C4-2B (cell line): Measurements from ENCODE around the gene ACOT7.

ENCODE experiments used
- ZFX ChIP-seq: fragments of 450-650 bp; IDR thresholded peaks from 2 replicates; pipeline ENCODE4 v1.6.1; 2017
- TF ChIP-seq, protein P1 (sequence below): fragments of 450-650 bp; conservative IDR thresholded peaks from 2 replicates; pipeline ENCODE4 v1.5.1; 2017; ENCODE audit warnings: mild to moderate bottlenecking

DNA sequence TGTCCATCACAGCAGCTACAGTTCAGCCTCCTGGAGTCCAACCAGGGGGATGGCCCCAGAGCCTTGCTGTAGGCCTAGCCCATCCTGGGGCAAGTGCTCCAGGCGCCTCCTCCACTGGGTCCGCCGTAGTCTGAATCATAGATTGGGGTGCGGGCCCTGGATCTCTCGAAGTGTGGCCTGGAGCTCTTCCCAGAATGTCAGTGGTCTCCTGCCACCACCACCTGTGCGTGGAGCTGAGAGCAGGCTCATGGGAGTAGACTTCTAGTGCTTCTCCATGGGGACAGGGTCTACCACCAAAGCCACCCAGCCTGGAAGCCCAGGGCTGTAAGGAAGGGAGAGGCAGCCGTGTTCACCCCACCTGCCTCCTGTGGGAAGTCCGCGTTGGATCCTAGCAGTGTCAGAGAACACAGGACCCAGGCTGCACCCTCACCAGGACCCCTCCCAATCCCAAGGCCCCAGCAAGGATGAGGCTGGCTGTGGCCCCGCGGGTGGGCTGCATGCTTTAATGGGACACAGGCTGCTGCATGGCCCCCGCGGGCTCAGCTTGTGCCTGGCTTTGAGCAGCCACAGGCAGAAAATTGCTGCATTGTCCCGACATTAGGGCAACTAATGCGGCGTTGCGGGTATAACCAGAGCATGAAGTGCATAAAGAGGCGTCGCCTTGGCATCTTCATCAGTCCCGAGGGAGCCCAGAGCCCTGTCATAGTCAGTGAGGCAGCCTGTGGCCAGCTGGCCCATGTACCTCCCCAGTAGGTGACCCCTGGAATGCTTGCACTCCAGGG, 150.3 kb downstream of the ACOT7 start:
- TF ChIP-seq, protein P1, sequence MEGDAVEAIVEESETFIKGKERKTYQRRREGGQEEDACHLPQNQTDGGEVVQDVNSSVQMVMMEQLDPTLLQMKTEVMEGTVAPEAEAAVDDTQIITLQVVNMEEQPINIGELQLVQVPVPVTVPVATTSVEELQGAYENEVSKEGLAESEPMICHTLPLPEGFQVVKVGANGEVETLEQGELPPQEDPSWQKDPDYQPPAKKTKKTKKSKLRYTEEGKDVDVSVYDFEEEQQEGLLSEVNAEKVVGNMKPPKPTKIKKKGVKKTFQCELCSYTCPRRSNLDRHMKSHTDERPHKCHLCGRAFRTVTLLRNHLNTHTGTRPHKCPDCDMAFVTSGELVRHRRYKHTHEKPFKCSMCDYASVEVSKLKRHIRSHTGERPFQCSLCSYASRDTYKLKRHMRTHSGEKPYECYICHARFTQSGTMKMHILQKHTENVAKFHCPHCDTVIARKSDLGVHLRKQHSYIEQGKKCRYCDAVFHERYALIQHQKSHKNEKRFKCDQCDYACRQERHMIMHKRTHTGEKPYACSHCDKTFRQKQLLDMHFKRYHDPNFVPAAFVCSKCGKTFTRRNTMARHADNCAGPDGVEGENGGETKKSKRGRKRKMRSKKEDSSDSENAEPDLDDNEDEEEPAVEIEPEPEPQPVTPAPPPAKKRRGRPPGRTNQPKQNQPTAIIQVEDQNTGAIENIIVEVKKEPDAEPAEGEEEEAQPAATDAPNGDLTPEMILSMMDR, result no peak
- TF ChIP-seq ZFX, result no peak
